ENCODE results near the gene SQOR.

The SQOR gene

DNA sequence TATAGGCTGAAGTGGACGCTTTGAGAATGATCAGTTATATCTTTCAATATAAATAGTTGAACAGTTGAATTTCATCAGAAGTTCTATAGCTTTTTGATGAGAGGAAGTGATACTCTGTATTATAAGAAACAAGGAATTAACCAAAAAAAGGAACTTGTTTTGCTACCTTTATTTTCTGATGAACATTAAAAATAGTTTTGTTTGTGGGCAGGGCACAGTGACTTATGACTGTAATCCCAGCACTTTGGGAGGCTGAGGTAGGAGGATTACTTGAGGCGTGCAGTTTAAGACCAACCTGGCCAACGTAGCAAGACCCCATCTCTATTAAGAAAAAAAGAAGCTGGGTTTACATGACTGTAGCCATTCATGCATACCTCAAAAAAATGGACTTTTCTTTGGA is 30.9 kb upstream of the SQOR start:
- TF ChIP-seq, protein P1, sequence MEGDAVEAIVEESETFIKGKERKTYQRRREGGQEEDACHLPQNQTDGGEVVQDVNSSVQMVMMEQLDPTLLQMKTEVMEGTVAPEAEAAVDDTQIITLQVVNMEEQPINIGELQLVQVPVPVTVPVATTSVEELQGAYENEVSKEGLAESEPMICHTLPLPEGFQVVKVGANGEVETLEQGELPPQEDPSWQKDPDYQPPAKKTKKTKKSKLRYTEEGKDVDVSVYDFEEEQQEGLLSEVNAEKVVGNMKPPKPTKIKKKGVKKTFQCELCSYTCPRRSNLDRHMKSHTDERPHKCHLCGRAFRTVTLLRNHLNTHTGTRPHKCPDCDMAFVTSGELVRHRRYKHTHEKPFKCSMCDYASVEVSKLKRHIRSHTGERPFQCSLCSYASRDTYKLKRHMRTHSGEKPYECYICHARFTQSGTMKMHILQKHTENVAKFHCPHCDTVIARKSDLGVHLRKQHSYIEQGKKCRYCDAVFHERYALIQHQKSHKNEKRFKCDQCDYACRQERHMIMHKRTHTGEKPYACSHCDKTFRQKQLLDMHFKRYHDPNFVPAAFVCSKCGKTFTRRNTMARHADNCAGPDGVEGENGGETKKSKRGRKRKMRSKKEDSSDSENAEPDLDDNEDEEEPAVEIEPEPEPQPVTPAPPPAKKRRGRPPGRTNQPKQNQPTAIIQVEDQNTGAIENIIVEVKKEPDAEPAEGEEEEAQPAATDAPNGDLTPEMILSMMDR (IDR thresholded peaks at IDR 0.05; ENCODE audit: insufficient read depth, low read length, poor library complexity, severe bottlenecking) = no peak
- H3K36me3 ChIP-seq (ENCODE audit: control insufficient read depth, insufficient read depth, low read length) = no peaks in the 10 kb centered on the region; the same call in none of the 2 replicates

DNA sequence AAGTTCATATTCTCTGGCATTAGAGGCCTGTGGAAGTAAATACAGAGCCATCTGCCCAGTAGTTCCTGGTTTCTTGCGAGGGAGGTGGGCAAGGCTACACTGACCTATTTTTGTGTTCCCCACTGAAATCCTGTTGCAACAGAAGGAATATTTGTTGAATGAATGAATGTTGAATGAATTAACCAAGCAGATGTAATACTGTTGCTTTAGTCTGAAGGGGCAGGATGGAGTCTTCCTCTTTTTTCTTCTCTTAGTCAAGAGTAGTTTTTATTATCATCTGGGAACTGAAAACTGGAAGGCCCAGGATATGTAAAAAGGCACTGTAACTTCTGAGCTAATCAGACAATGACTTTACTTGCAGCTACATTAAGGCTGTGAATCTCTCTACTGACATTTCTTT is 30.5 kb upstream of the SQOR start:
- no peak for DNase-seq (ENCODE audit: extremely low read depth, insufficient read length)
- no peaks in the 10 kb centered on the region for H3K27me3 ChIP-seq (replicated peaks; ENCODE audit: control insufficient read depth, insufficient read depth, low read length)
- no peaks in the 10 kb centered on the region; the same call in none of the 2 replicates for H3K36me3 ChIP-seq (ENCODE audit: control insufficient read depth, insufficient read depth, low read length)
- TF ChIP-seq, protein P1 (IDR thresholded peaks at IDR 0.05; ENCODE audit: insufficient read depth, low read length, poor library complexity, severe bottlenecking) = no peak
- no peak overlapping the region for H3K4me3 ChIP-seq (replicated peaks; ENCODE audit: low read depth, low read length)

More for the DNA sequence above, 30.9 kb upstream of the SQOR start:
- Histone ChIP-seq H3K27me3 (replicated peaks; ENCODE audit: control insufficient read depth, insufficient read depth, low read length) (no peaks in the 10 kb centered on the region), H3K4me3 (replicated peaks; ENCODE audit: low read depth, low read length) (no peak overlapping the region)
- peak; percentile 16 for DNase-seq (ENCODE audit: extremely low read depth, insufficient read length)

DNA sequence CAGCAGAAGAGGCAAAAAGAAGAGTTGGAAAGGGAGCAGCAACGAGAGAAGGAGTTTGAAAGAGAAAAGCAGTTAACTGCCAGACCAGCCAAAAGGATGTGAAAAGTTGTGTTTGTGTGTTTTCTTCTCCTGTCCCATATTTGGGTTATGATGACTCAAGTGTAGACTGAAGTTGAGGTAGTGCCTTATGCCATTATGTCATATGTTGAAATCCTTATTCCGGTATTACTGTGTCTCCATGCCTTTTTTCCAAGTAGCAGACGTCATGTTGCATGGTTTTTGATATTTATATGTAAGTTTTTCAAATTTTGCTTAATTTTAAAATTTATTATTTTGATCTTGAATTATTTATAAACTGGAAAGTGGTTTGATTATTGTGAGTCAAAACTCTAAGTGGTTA is 28.4 kb upstream of the SQOR start:
- TF ChIP-seq, protein P1 (IDR thresholded peaks at IDR 0.05; ENCODE audit: insufficient read depth, low read length, poor library complexity, severe bottlenecking) = no peak

DNA sequence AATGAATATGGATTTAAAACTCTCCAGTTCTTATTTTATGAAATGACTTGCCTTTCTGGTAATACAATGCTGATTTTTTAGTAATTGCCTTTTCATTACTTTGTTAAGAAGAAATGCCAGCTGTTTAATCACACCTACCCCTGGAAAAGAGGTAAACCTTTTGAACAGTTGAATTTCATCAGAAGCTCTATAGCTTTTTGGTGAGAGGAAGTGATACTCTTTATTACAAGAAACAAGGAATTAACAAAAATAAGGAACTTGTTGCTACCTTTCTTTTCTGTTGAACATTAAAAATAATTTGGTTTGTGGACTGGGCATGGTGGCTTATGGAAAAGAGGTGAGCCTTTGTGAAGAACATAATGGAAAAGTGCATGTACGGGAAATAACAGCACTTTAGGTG is 28.0 kb upstream of the SQOR start:
- Histone ChIP-seq H3K27me3 (replicated peaks; ENCODE audit: control insufficient read depth, insufficient read depth, low read length) (no peaks in the 10 kb centered on the region), H3K4me3 (replicated peaks; ENCODE audit: low read depth, low read length) (no peak overlapping the region), H3K36me3 (ENCODE audit: control insufficient read depth, insufficient read depth, low read length) (no peaks in the 10 kb centered on the region; the same call in none of the 2 replicates)
- DNase-seq (ENCODE audit: extremely low read depth, insufficient read length) = no peak
- TF ChIP-seq, protein P1 (IDR thresholded peaks at IDR 0.05; ENCODE audit: insufficient read depth, low read length, poor library complexity, severe bottlenecking) = no peak

More for the DNA sequence above, 28.4 kb upstream of the SQOR start:
- H3K4me3 ChIP-seq (replicated peaks; ENCODE audit: low read depth, low read length) = no peak overlapping the region
- H3K36me3 ChIP-seq (ENCODE audit: control insufficient read depth, insufficient read depth, low read length) = no peaks in the 10 kb centered on the region; the same call in none of the 2 replicates
- no peaks in the 10 kb centered on the region for H3K27me3 ChIP-seq (replicated peaks; ENCODE audit: control insufficient read depth, insufficient read depth, low read length)
- DNase-seq (ENCODE audit: extremely low read depth, insufficient read length) = no peak

DNA sequence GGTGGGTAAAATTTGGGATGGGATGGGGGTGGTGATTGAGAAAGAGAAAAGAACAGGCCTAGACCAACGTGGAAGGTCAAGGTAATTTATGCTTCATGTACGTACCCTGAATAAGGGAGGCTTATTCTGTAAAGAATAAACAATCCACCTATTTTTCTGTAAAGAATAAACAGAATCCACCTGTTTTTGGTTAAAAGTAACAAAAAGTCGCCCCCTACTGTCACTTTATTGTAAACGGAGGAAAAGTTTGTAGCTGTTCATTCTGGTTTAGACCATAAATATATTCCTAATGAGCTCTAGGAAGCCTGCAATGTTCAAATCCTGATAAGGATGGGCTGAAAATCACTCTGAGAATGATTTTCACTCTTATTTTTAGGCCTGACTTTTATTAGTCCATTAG is 23.5 kb upstream of the SQOR start:
- H3K27me3 ChIP-seq (replicated peaks; ENCODE audit: control insufficient read depth, insufficient read depth, low read length) = no peaks in the 10 kb centered on the region
- H3K36me3 ChIP-seq (ENCODE audit: control insufficient read depth, insufficient read depth, low read length) = no peaks in the 10 kb centered on the region; the same call in 1 of the 2 replicates
- DNase-seq (ENCODE audit: extremely low read depth, insufficient read length) = no peak
- no peak overlapping the region for H3K4me3 ChIP-seq (replicated peaks; ENCODE audit: low read depth, low read length)
- TF ChIP-seq, protein P1 (IDR thresholded peaks at IDR 0.05; ENCODE audit: insufficient read depth, low read length, poor library complexity, severe bottlenecking) = peak; percentile 53
